ENCODE measurements around the gene RAP1GDS1.

DNA sequence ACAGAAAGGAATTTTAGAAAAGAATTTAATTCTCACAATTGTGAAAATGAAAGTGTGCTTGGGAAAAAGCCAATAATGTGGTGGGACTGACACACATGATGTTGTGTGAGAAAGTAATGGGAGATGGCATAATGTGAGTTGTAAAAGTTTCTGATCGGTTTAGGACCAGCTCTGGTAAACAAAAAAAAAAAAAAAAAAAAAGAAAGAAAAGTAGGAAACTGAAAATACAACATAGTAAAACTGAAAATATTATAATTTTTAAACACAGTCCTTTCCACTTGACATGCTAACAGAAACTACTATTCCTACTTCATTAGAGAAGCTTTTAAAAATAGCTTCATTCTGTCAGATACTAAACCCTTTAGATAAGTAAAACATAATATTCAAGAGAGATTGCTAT is 28.2 kb downstream of the RAP1GDS1 start:
- TF ChIP-seq EP300 (IDR thresholded peaks at IDR 0.05) (no peak), POLR2AphosphoS5 (IDR thresholded peaks at IDR 0.05) (no peak)

All from esophagus muscularis mucosa (tissue), 3 donors.